OCI-LY3 (cell line): Measurements from ENCODE around the gene HOTAIR.

Source experiments
- EZH2phosphoT487 ChIP-seq: fragments of 200-600 bp; shearing (Covaris generic); IDR thresholded peaks from 2 replicates; pipeline ENCODE4 v1.6.1; 2018; ENCODE audit warnings: antibody characterized with exemption, mixed run types, low read depth
- TF ChIP-seq, protein P1 (sequence below): fragments of 200-600, 300-600 bp; sonication (generic); IDR thresholded peaks from 2 replicates; pipeline ENCODE4 v1.5.1; 2014; ENCODE audit warnings: antibody characterized with exemption, low read length, low read depth

- TF ChIP-seq, protein P1, sequence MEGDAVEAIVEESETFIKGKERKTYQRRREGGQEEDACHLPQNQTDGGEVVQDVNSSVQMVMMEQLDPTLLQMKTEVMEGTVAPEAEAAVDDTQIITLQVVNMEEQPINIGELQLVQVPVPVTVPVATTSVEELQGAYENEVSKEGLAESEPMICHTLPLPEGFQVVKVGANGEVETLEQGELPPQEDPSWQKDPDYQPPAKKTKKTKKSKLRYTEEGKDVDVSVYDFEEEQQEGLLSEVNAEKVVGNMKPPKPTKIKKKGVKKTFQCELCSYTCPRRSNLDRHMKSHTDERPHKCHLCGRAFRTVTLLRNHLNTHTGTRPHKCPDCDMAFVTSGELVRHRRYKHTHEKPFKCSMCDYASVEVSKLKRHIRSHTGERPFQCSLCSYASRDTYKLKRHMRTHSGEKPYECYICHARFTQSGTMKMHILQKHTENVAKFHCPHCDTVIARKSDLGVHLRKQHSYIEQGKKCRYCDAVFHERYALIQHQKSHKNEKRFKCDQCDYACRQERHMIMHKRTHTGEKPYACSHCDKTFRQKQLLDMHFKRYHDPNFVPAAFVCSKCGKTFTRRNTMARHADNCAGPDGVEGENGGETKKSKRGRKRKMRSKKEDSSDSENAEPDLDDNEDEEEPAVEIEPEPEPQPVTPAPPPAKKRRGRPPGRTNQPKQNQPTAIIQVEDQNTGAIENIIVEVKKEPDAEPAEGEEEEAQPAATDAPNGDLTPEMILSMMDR = no peak
- no peak for TF ChIP-seq EZH2phosphoT487
Measured at GRCh38 chr12:54018468-54018984, 43.8 kb upstream of the HOTAIR start.
